Measurements from ENCODE around the gene RAD54L.
A peak's percentile ranks its signal among the peaks of the same experiment; 100 is the strongest.

The RAD54L gene

GRCh38 chr1:46281021-46281420, 33.5 kb downstream of the RAD54L start:
- no peak overlapping the region for H2BK15ac ChIP-seq (replicated peaks; ENCODE audit: low read depth)
- no peak overlapping the region for H2BK5ac ChIP-seq (ENCODE audit: low read length)
- peaks cover 12% of the 10 kb centered on the region for H3K36me3 ChIP-seq (ENCODE audit: control insufficient read depth, insufficient read depth, low read length)
- no peak overlapping the region for H3K23ac ChIP-seq (ENCODE audit: low read length)
- no peaks in the 10 kb centered on the region for H3K4me1 ChIP-seq (ENCODE audit: control insufficient read depth, low read depth, low read length)
- H3K4me3 ChIP-seq (ENCODE audit: low read length) = no peak overlapping the region
- no peak overlapping the region for H3K4me2 ChIP-seq (ENCODE audit: low read length)
- H4K8ac ChIP-seq (ENCODE audit: low read depth, low read length) = no peak overlapping the region
- no peak overlapping the region for H4K5ac ChIP-seq (ENCODE audit: low read length)
- no CpG with 5 or more reads among the region's 14 CpGs for WGBS (ENCODE audit: extremely low coverage, insufficient coverage, low lambda C conversion rate)
- no peaks in the 10 kb centered on the region for H3K27me3 ChIP-seq (ENCODE audit: insufficient read depth, low read length, poor library complexity)
- no peaks in the 10 kb centered on the region for H3K79me2 ChIP-seq (ENCODE audit: control insufficient read depth, insufficient read depth, low read length)
- H3K9ac ChIP-seq (ENCODE audit: low read length) = no peak overlapping the region
- H3K18ac ChIP-seq (ENCODE audit: low read length) = no peak overlapping the region
- no peaks in the 10 kb centered on the region for H3K79me1 ChIP-seq (ENCODE audit: low read length)
- no peak overlapping the region for H2BK120ac ChIP-seq (ENCODE audit: low read depth, low read length)
- H2AK5ac ChIP-seq (ENCODE audit: low read length) = no peak overlapping the region
- no peak overlapping the region for H3K27ac ChIP-seq (ENCODE audit: low read depth, low read length)
- no peak overlapping the region for H3K4ac ChIP-seq (ENCODE audit: low read depth, low read length)
- DNase-seq = no peak
- no peak overlapping the region for H3K56ac ChIP-seq (ENCODE audit: low read length)

- Histone ChIP-seq H3K9ac (ENCODE audit: low read length) (no peak overlapping the region), H3K18ac (ENCODE audit: low read length) (no peak overlapping the region), H3K79me1 (ENCODE audit: low read length) (no peaks in the 10 kb centered on the region), H3K27ac (ENCODE audit: low read depth, low read length) (no peak overlapping the region), H3K23ac (ENCODE audit: low read length) (no peak overlapping the region), H2AK5ac (ENCODE audit: low read length) (no peak overlapping the region), H3K79me2 (ENCODE audit: control insufficient read depth, insufficient read depth, low read length) (no peaks in the 10 kb centered on the region), H2BK5ac (ENCODE audit: low read length) (no peak overlapping the region), H4K8ac (ENCODE audit: low read depth, low read length) (no peak overlapping the region), H2BK15ac (replicated peaks; ENCODE audit: low read depth) (no peak overlapping the region), H3K36me3 (ENCODE audit: control insufficient read depth, insufficient read depth, low read length) (peaks cover 6% of the 10 kb centered on the region), H3K4me2 (ENCODE audit: low read length) (no peak overlapping the region), H3K4ac (ENCODE audit: low read depth, low read length) (no peak overlapping the region), H4K5ac (ENCODE audit: low read length) (no peak overlapping the region), H3K27me3 (ENCODE audit: insufficient read depth, low read length, poor library complexity) (no peaks in the 10 kb centered on the region), H2BK120ac (ENCODE audit: low read depth, low read length) (no peak overlapping the region), H3K4me1 (ENCODE audit: control insufficient read depth, low read depth, low read length) (no peaks in the 10 kb centered on the region), H3K56ac (ENCODE audit: low read length) (no peak overlapping the region), H3K4me3 (ENCODE audit: low read length) (no peak overlapping the region)
- no peak for DNase-seq
- no CpG with 5 or more reads among the region's 1 CpG for WGBS (ENCODE audit: extremely low coverage, insufficient coverage, low lambda C conversion rate)
These were observed 36.5 kb downstream of the RAD54L start for GRCh38 chr1:46284058-46284457.

GRCh38 chr1:46284597-46285564, 37.3 kb downstream of the RAD54L start:
- Histone ChIP-seq H3K79me2 (ENCODE audit: control insufficient read depth, insufficient read depth, low read length) (no peaks in the 10 kb centered on the region), H3K36me3 (ENCODE audit: control insufficient read depth, insufficient read depth, low read length) (peaks cover 6% of the 10 kb centered on the region), H3K18ac (ENCODE audit: low read length) (no peak overlapping the region), H3K79me1 (ENCODE audit: low read length) (no peaks in the 10 kb centered on the region), H4K8ac (ENCODE audit: low read depth, low read length) (no peak overlapping the region), H3K56ac (ENCODE audit: low read length) (no peak overlapping the region), H4K5ac (ENCODE audit: low read length) (no peak overlapping the region), H3K9ac (ENCODE audit: low read length) (no peak overlapping the region), H2BK5ac (ENCODE audit: low read length) (no peak overlapping the region), H3K27ac (ENCODE audit: low read depth, low read length) (no peak overlapping the region), H3K4me3 (ENCODE audit: low read length) (no peak overlapping the region), H3K27me3 (ENCODE audit: insufficient read depth, low read length, poor library complexity) (no peaks in the 10 kb centered on the region), H3K4me1 (ENCODE audit: control insufficient read depth, low read depth, low read length) (no peaks in the 10 kb centered on the region), H3K4ac (ENCODE audit: low read depth, low read length) (no peak overlapping the region), H2BK15ac (replicated peaks; ENCODE audit: low read depth) (no peak overlapping the region), H3K4me2 (ENCODE audit: low read length) (no peak overlapping the region), H2AK5ac (ENCODE audit: low read length) (no peak overlapping the region), H2BK120ac (ENCODE audit: low read depth, low read length) (no peak overlapping the region), H3K23ac (ENCODE audit: low read length) (no peak overlapping the region)
- no CpG with 5 or more reads among the region's 3 CpGs for WGBS (ENCODE audit: extremely low coverage, insufficient coverage, low lambda C conversion rate)
- DNase-seq = no peak

GRCh38 chr1:46285730-46286477, 38.3 kb downstream of the RAD54L start:
- Histone ChIP-seq H3K9ac (ENCODE audit: low read length) (no peak overlapping the region), H3K4me2 (ENCODE audit: low read length) (no peak overlapping the region), H3K79me2 (ENCODE audit: control insufficient read depth, insufficient read depth, low read length) (no peaks in the 10 kb centered on the region), H2BK120ac (ENCODE audit: low read depth, low read length) (no peak overlapping the region), H3K4me1 (ENCODE audit: control insufficient read depth, low read depth, low read length) (no peaks in the 10 kb centered on the region), H3K4me3 (ENCODE audit: low read length) (no peak overlapping the region), H3K36me3 (ENCODE audit: control insufficient read depth, insufficient read depth, low read length) (peaks cover 5% of the 10 kb centered on the region), H2AK5ac (ENCODE audit: low read length) (no peak overlapping the region), H3K4ac (ENCODE audit: low read depth, low read length) (no peak overlapping the region), H3K18ac (ENCODE audit: low read length) (no peak overlapping the region), H3K27me3 (ENCODE audit: insufficient read depth, low read length, poor library complexity) (no peaks in the 10 kb centered on the region), H4K5ac (ENCODE audit: low read length) (no peak overlapping the region), H3K56ac (ENCODE audit: low read length) (no peak overlapping the region), H4K8ac (ENCODE audit: low read depth, low read length) (no peak overlapping the region), H3K79me1 (ENCODE audit: low read length) (no peaks in the 10 kb centered on the region), H2BK15ac (replicated peaks; ENCODE audit: low read depth) (no peak overlapping the region), H3K23ac (ENCODE audit: low read length) (no peak overlapping the region), H3K27ac (ENCODE audit: low read depth, low read length) (no peak overlapping the region), H2BK5ac (ENCODE audit: low read length) (no peak overlapping the region)
- WGBS (ENCODE audit: extremely low coverage, insufficient coverage, low lambda C conversion rate) = no CpG with 5 or more reads among the region's 27 CpGs
- DNase-seq = peak; percentile 57

GRCh38 chr1:46288485-46289133, 41.0 kb downstream of the RAD54L start:
- Histone ChIP-seq H3K4me1 (ENCODE audit: control insufficient read depth, low read depth, low read length) (no peaks in the 10 kb centered on the region), H3K79me2 (ENCODE audit: control insufficient read depth, insufficient read depth, low read length) (no peaks in the 10 kb centered on the region), H4K8ac (ENCODE audit: low read depth, low read length) (no peak overlapping the region), H3K56ac (ENCODE audit: low read length) (no peak overlapping the region), H3K18ac (ENCODE audit: low read length) (no peak overlapping the region), H2AK5ac (ENCODE audit: low read length) (no peak overlapping the region), H3K79me1 (ENCODE audit: low read length) (no peaks in the 10 kb centered on the region), H4K5ac (ENCODE audit: low read length) (no peak overlapping the region), H3K27me3 (ENCODE audit: insufficient read depth, low read length, poor library complexity) (no peaks in the 10 kb centered on the region), H3K4me2 (ENCODE audit: low read length) (no peak overlapping the region), H2BK15ac (replicated peaks; ENCODE audit: low read depth) (no peak overlapping the region), H3K4ac (ENCODE audit: low read depth, low read length) (no peak overlapping the region), H3K23ac (ENCODE audit: low read length) (no peak overlapping the region), H3K9ac (ENCODE audit: low read length) (no peak overlapping the region), H2BK5ac (ENCODE audit: low read length) (no peak overlapping the region), H2BK120ac (ENCODE audit: low read depth, low read length) (no peak overlapping the region), H3K4me3 (ENCODE audit: low read length) (no peak overlapping the region), H3K36me3 (ENCODE audit: control insufficient read depth, insufficient read depth, low read length) (peaks cover 5% of the 10 kb centered on the region), H3K27ac (ENCODE audit: low read depth, low read length) (peak overlapping the region; percentile 12)
- DNase-seq = peak; percentile 81
- no CpG with 5 or more reads among the region's 1 CpG for WGBS (ENCODE audit: extremely low coverage, insufficient coverage, low lambda C conversion rate)
